ENCODE data around the gene DNAJC27. TPM values are rescaled to one million over a fixed set of nuclear protein-coding genes. Genes with fewer than 3 reads are reported as not detected.

The DNAJC27 gene
- total and polyA plus RNA-seq, 9 of the 15 experiments (the other 6 are each of a cell fraction or from before 2014, with no cell fraction given): 0.53 to 5.9 (median 3.0) TPM

DNA sequence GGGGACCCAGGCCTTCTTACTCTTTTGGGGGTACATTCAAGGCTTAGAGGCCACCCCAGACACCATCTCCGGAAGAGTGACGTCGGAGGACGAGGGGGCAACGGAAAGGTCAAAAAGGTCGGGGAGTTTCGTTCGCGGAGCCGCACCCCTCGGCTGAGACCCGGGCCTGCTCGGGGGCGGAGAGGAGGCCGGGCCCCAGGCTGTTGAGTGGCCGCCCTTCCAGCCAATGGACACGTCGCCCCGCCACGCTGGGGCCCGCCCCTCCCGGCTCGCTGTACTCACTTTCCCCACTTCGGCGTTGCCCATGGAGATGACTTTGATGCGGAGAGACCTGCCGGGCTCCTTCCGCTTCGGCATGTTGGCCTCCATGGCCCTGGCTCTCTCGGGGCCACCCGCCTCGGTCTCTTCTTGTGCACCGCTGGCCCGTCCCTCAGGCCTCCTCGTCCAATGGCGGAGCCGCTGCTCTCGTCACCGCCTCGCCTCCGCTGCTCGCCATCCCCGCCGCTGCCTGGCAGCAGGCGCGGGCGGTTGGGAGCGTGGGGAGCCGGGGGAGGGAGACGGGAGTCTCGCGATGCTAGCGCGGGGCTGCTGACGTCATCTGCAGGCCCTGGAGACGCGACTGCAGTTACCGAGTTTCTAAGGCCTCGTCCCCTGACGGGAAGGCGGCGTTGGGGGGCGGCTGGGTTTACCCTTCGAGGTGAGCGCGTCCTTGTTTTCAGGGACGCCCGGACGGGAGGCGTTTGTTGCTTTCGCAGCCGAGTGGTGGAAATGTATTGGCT, at the start of gene DNAJC27 (continued):
- TF ChIP-seq YBX1 (IDR thresholded peaks at IDR 0.05) (no peak), POLR3A (IDR thresholded peaks at IDR 0.05; ENCODE audit: borderline replicate concordance, extremely low read depth, insufficient read depth, insufficient read length) (no peak), DMBX1 (CRISPR knock-in tag; IDR thresholded peaks at IDR 0.05; ENCODE audit: borderline replicate concordance) (no peak), ZNF212 (CRISPR knock-in tag; IDR thresholded peaks at IDR 0.05) (no peak), PHB2 (IDR thresholded peaks at IDR 0.05; ENCODE audit: low read depth) (no peak), CSDE1 (IDR thresholded peaks at IDR 0.05) (peak in 1 of 2 experiments; percentile 14; a peak in 1 of 4 replicates), HIVEP1 (CRISPR knock-in tag; IDR thresholded peaks at IDR 0.05) (no peak), SMARCA4 (IDR thresholded peaks at IDR 0.05) (no peak), IRF9 (tag; IDR thresholded peaks at IDR 0.05) (no peak), ZNF583 (CRISPR knock-in tag; IDR thresholded peaks at IDR 0.05) (no peak), ATF2 (CRISPR knock-in tag; IDR thresholded peaks at IDR 0.05) (peak; percentile 97), ZNF507 (tag; conservative IDR thresholded peaks at IDR 0.05) (no peak), PRDM10 (IDR thresholded peaks at IDR 0.05; ENCODE audit: partially characterized antibody) (peak; percentile 55), PML (IDR thresholded peaks at IDR 0.05; ENCODE audit: low read length) (peak; percentile 73), GTF2F1 (IDR thresholded peaks at IDR 0.05; ENCODE audit: low read depth, low read length) (peak; percentile 87), ZNF668 (CRISPR knock-in tag; IDR thresholded peaks at IDR 0.05) (no peak), ZNF347 (CRISPR knock-in tag; IDR thresholded peaks at IDR 0.05; ENCODE audit: low read depth) (no peak), L3MBTL2 (IDR thresholded peaks at IDR 0.05) (peak; percentile 51; the same call in 1 of the 2 replicates), ZNF431 (CRISPR knock-in tag; IDR thresholded peaks at IDR 0.05) (no peak), ZNF655 (CRISPR knock-in tag; IDR thresholded peaks at IDR 0.05) (no peak)
- TF ChIP-seq, protein P1, sequence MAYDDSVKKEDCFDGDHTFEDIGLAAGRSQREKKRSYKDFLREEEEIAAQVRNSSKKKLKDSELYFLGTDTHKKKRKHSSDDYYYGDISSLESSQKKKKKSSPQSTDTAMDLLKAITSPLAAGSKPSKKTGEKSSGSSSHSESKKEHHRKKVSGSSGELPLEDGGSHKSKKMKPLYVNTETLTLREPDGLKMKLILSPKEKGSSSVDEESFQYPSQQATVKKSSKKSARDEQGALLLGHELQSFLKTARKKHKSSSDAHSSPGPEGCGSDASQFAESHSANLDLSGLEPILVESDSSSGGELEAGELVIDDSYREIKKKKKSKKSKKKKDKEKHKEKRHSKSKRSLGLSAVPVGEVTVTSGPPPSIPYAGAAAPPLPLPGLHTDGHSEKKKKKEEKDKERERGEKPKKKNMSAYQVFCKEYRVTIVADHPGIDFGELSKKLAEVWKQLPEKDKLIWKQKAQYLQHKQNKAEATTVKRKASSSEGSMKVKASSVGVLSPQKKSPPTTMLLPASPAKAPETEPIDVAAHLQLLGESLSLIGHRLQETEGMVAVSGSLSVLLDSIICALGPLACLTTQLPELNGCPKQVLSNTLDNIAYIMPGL (CRISPR knock-in tag; IDR thresholded peaks at IDR 0.05): no peak; the same call in 1 of the 2 replicates

Measured in K562 (cell line).